HUES64 (cell line): ENCODE results near the gene CFAP46.

Source experiments
- H3K27ac ChIP-seq: 2 replicates; pipeline ENCODE4 v1.7.0; 2013; ENCODE audit warnings: low read depth, low read length, inconsistent platforms
- H3K27me3 ChIP-seq: 2 replicates; pipeline ENCODE4 v1.6.1; 2013; ENCODE audit warnings: mild to moderate bottlenecking, low read length; ENCODE audit not compliant: insufficient read depth
- H3K36me3 ChIP-seq: 2 replicates; pipeline ENCODE4 v1.6.1; 2013; ENCODE audit warnings: mild to moderate bottlenecking, low read length; ENCODE audit not compliant: insufficient read depth
- H3K4me1 ChIP-seq: 2 replicates; pipeline ENCODE4 v1.6.1; 2013; ENCODE audit warnings: mild to moderate bottlenecking, low read length, moderate library complexity; ENCODE audit not compliant: insufficient read depth
- H3K4me3 ChIP-seq: 2 replicates; pipeline ENCODE4 v1.5.1; 2013; ENCODE audit warnings: mild to moderate bottlenecking, low read length, moderate library complexity
- H3K9ac ChIP-seq: 2 replicates; pipeline ENCODE4 v1.6.1; 2013; ENCODE audit warnings: mild to moderate bottlenecking, low read depth, low read length
- H3K9me3 ChIP-seq: 2 replicates; pipeline ENCODE4 v1.6.1; 2013; ENCODE audit warnings: low read depth, low read length; ENCODE audit not compliant: insufficient read depth
- WGBS: fragments of 150-250, 120-280 bp; methylation state at CpG from one replicate; pipeline ENCODE4 v1.1.7; 2013; ENCODE audit warnings: missing lambda C conversion rate; 5-methylcytosine and 5-hydroxymethylcytosine counted together

Gene CFAP46

GRCh38 chr10:132768346-132769248 lies 173.8 kb downstream of the CFAP46 start:
- Histone ChIP-seq H3K27ac (no peak overlapping the region), H3K27me3 (no peaks in the 10 kb centered on the region), H3K4me3 (no peak overlapping the region), H3K4me1 (no peaks in the 10 kb centered on the region), H3K9ac (no peak overlapping the region), H3K36me3 (no peaks in the 10 kb centered on the region), H3K9me3 (no peaks in the 10 kb centered on the region)
- 96% methylated on average over 41 of the region's 41 CpGs for whole genome bisulfite sequencing

GRCh38 chr10:132766291-132766690 lies 176.1 kb downstream of the CFAP46 start:
- WGBS, result 95% methylated on average over 13 of the region's 13 CpGs
- Histone ChIP-seq H3K27ac (no peak overlapping the region), H3K9ac (no peak overlapping the region), H3K4me1 (no peaks in the 10 kb centered on the region), H3K9me3 (peaks cover 10% of the 10 kb centered on the region; the same call in 1 of the 2 replicates), H3K27me3 (no peaks in the 10 kb centered on the region), H3K36me3 (no peaks in the 10 kb centered on the region), H3K4me3 (no peak overlapping the region)

DNA sequence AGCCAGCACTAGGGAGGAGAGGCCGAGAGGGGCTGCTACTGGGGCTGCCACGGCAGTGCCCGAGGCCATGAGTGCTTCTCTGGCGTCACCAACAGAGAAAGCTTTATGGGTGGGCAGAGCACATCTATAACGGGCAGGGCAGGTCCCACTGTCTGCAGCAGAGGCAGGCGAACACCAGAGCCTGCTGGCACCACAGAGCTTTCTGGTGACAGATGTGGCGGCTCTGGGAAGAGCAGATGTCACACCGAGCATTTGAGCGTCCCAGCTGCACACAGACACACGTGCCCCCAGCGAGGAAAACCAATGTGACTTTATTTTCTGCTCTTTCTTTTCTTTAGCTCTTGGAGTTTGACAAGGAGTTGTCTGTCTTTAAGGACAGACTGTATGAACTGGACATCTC lies 176.9 kb downstream of the CFAP46 start:
- WGBS, result 91% methylated on average over 11 of the region's 11 CpGs
- Histone ChIP-seq H3K27me3 (no peaks in the 10 kb centered on the region), H3K27ac (no peak overlapping the region), H3K36me3 (no peaks in the 10 kb centered on the region), H3K9me3 (peaks cover 10% of the 10 kb centered on the region; the same call in 1 of the 2 replicates), H3K4me1 (no peaks in the 10 kb centered on the region), H3K4me3 (no peak overlapping the region), H3K9ac (no peak overlapping the region)

GRCh38 chr10:132764108-132764507 lies 178.3 kb downstream of the CFAP46 start:
- Histone ChIP-seq H3K36me3 (no peaks in the 10 kb centered on the region), H3K9ac (no peak overlapping the region), H3K27me3 (no peaks in the 10 kb centered on the region), H3K4me1 (no peaks in the 10 kb centered on the region), H3K4me3 (no peak overlapping the region), H3K27ac (no peak overlapping the region), H3K9me3 (peaks cover 10% of the 10 kb centered on the region; the same call in 1 of the 2 replicates)
- WGBS, result 93% methylated on average over 11 of the region's 11 CpGs

DNA sequence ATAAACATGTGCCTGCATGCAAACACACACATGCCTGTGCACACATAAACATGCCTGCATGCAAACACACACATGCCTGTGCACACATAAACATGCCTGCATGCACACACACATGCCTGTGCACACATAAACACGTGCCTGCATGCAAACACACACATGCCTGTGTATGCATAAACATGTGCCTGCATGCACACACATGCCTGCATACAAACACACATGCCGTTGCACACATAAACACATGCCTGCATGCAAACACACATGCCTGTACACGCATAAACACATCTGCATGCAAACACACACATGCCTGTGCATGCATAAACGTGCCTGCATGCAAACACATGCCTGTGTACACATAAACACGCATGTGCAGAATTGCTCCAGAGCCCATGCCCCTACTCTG lies 178.8 kb downstream of the CFAP46 start:
- Histone ChIP-seq H3K4me1 (no peaks in the 10 kb centered on the region), H3K9me3 (peaks cover 10% of the 10 kb centered on the region; the same call in 1 of the 2 replicates), H3K27ac (no peak overlapping the region), H3K9ac (no peak overlapping the region), H3K27me3 (no peaks in the 10 kb centered on the region), H3K4me3 (no peak overlapping the region), H3K36me3 (no peaks in the 10 kb centered on the region)
- 92% methylated on average over 5 of the region's 5 CpGs for WGBS

DNA sequence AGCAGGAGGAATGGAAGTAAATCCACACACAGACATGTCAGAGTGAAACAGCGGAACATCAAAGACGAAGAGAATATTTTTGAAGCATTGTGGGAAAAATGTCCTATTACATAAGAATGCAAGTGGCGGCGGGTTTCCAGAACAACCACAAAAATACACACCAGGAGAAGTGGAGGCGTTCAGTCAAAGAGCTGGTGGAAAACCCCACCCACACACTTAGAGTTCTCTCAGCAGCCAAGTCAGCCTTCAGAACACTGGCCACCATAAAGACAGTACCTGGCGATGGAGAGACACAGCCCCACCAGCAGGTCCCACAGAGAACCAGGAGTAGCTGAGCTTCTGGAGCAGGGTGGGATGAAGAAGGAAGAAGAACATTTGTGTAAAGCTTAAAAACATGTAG lies 180.1 kb downstream of the CFAP46 start:
- no peak overlapping the region for H3K27ac ChIP-seq
- no peaks in the 10 kb centered on the region for H3K27me3 ChIP-seq
- H3K9me3 ChIP-seq, result peaks cover 10% of the 10 kb centered on the region; the same call in 1 of the 2 replicates
- H3K36me3 ChIP-seq, result no peaks in the 10 kb centered on the region
- WGBS, result 96% methylated on average over 5 of the region's 6 CpGs
- no peak overlapping the region for H3K4me3 ChIP-seq
- H3K9ac ChIP-seq, result no peak overlapping the region
- no peaks in the 10 kb centered on the region for H3K4me1 ChIP-seq

DNA sequence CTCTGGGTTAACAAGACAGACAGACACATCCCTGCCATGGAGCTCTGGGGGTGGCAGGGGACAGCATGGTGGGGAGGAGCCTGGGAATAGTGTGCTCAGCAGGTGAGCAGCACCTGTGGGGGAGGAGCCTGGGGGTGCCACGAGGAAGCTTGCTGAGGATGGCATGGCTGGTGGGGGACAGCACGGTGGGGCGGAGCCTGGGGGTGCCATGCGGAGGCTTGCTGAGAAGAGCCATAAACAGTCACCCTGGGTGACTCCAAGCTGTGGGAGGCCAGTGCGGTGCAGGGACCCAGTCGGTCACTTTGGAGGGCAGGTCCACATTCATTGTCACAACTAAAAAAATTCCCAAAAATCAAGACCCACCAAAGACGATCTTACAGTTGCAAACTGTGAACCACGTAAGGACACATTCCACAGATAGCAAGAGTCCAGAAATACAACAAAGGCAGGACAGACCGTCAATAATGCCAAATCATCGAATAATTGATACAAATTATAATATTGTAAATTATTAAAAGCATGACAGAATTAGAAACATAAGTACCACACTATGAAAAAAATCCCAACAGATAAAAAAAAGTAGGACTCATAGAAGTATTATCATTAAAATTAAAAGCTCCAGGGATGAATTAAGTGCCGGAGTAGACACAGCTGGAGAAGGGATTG lies 180.8 kb downstream of the CFAP46 start:
- no peak overlapping the region for H3K4me3 ChIP-seq
- no peak overlapping the region for H3K27ac ChIP-seq
- H3K9me3 ChIP-seq, result peaks cover 10% of the 10 kb centered on the region; the same call in 1 of the 2 replicates
- 97% methylated on average over 10 of the region's 11 CpGs for WGBS
- no peaks in the 10 kb centered on the region for H3K4me1 ChIP-seq
- no peaks in the 10 kb centered on the region for H3K27me3 ChIP-seq
- H3K9ac ChIP-seq, result no peak overlapping the region
- 0 out of 2 replicates have a peak, but pooled peaks cover under 1% of the 10 kb centered on the region for H3K36me3 ChIP-seq

DNA sequence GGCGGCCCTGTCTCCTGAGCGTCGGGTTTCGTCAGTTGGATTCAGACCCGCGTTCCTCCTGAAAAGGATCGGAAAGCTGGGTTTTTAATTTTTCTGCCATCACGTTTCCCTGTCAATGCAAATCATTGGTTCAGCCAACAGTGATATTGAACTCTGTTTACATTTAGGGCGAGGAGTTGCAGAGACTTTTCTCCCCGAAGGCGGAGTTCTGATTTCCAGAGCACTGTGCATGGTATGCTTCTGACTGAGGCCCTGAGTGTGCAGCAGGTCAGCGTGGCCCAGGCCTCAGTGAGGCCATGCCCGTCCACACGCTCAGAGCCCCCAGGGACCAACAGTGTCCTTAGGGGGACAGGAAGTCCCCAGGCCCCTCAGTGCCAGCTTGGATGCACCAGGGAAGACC lies 183.5 kb downstream of the CFAP46 start:
- Histone ChIP-seq H3K27me3 (no peaks in the 10 kb centered on the region), H3K9me3 (peaks cover 10% of the 10 kb centered on the region; the same call in 1 of the 2 replicates), H3K27ac (no peak overlapping the region), H3K4me1 (no peaks in the 10 kb centered on the region), H3K9ac (no peak overlapping the region), H3K4me3 (no peak overlapping the region), H3K36me3 (peaks cover 3% of the 10 kb centered on the region; the same call in 1 of the 2 replicates)
- 96% methylated on average over 14 of the region's 14 CpGs for WGBS
